ENCODE data around the gene HSDL1. TPM values are rescaled to one million over a fixed set of nuclear protein-coding genes. Genes with fewer than 3 reads are reported as not detected.

The HSDL1 gene
- total and polyA plus RNA-seq, 4 donors, result 12.6 to 41.3 (median 16.7) TPM

- DNase-seq (no peak), ATAC-seq (ENCODE audit: insufficient read depth, low FRiP score) (no peak)
- H3K9ac ChIP-seq (ENCODE audit: insufficient read depth in 1 of 2, low read length in 2 of 2), result no peak overlapping the region
- 91 to 97% methylated on average over 16 of the region's 16 CpGs for whole genome bisulfite sequencing, 2 donors
- H3K4me1 ChIP-seq (ENCODE audit: control insufficient read depth in 5 of 5, insufficient read depth in 5 of 5, low read length in 5 of 5), result no peaks in the 10 kb centered on the region
- no peak overlapping the region for H3K4me3 ChIP-seq
- TF ChIP-seq CTCF (IDR thresholded peaks at IDR 0.05; ENCODE audit: control extremely low read depth, extremely low read depth), result no peak
- H3K27ac ChIP-seq (ENCODE audit: low read depth in 1 of 2, low read length in 1 of 2), result no peak overlapping the region
- H3K36me3 ChIP-seq (ENCODE audit: control insufficient read depth in 4 of 4, insufficient read depth in 4 of 4, low read length in 4 of 4), result no peaks in the 10 kb centered on the region
- no peaks in the 10 kb centered on the region for H3K27me3 ChIP-seq (ENCODE audit: control insufficient read depth in 3 of 3, insufficient read depth in 3 of 3, low read length in 2 of 3)
- H3K9me3 ChIP-seq (ENCODE audit: control insufficient read depth in 4 of 4, insufficient read depth in 3 of 4, low read length in 3 of 4), result no peaks in the 10 kb centered on the region
Measured at GRCh38 chr16:84191466-84191865, 46.5 kb upstream of the HSDL1 start.

GRCh38 chr16:84190731-84191388, 45.9 kb upstream of the HSDL1 start, which contains the start of gene ADAD2:
Gene ADAD2, plus strand, starts transcription at chr16:84191157. Its CDS starts 74 bp downstream, at chr16:84191231.
- H3K27ac ChIP-seq (ENCODE audit: low read depth in 1 of 2, low read length in 1 of 2), result no peak within 1 kb of the TSS
- 91 to 94% methylated on average over 47 of the region's 47 CpGs for WGBS, 2 donors
- no peak within 1 kb of the TSS for H3K4me3 ChIP-seq
- H3K27me3 ChIP-seq (ENCODE audit: control insufficient read depth in 3 of 3, insufficient read depth in 3 of 3, low read length in 2 of 3), result no peaks in the 10 kb centered on the region
- TF ChIP-seq CTCF (IDR thresholded peaks at IDR 0.05; ENCODE audit: control extremely low read depth, extremely low read depth), result no peak
- H3K4me1 ChIP-seq (ENCODE audit: control insufficient read depth in 5 of 5, insufficient read depth in 5 of 5, low read length in 5 of 5), result peaks cover 0 to 4% (median 0%) of the 10 kb centered on the region in 5 donors
- H3K9ac ChIP-seq (ENCODE audit: insufficient read depth in 1 of 2, low read length in 2 of 2), result no peak within 1 kb of the TSS
- DNase-seq, result no peak
- H3K9me3 ChIP-seq (ENCODE audit: control insufficient read depth in 4 of 4, insufficient read depth in 3 of 4, low read length in 3 of 4), result no peaks in the 10 kb centered on the region
- no peaks in the 10 kb centered on the region for H3K36me3 ChIP-seq (ENCODE audit: control insufficient read depth in 4 of 4, insufficient read depth in 4 of 4, low read length in 4 of 4)
- no peak for ATAC-seq (ENCODE audit: insufficient read depth, low FRiP score)

- 2% methylated on average over 54 to 55 of the region's 55 CpGs for WGBS, 2 donors
- DNase-seq (peak; percentile 92 to 96 (median 94)), ATAC-seq (ENCODE audit: insufficient read depth, low FRiP score) (peak; percentile 97)
- H3K9me3 ChIP-seq (ENCODE audit: control insufficient read depth in 4 of 4, insufficient read depth in 3 of 4, low read length in 3 of 4), result no peaks in the 10 kb centered on the region
- H3K4me1 ChIP-seq (ENCODE audit: control insufficient read depth in 5 of 5, insufficient read depth in 5 of 5, low read length in 5 of 5), result peaks cover 0 to 12% (median 0%) of the 10 kb centered on the region in 5 donors
- peak within 1 kb of the TSS; percentile 26 to 34 for H3K9ac ChIP-seq (ENCODE audit: insufficient read depth in 1 of 2, low read length in 2 of 2)
- H3K36me3 ChIP-seq (ENCODE audit: control insufficient read depth in 4 of 4, insufficient read depth in 4 of 4, low read length in 4 of 4), result peaks cover 0 to 18% (median 11%) of the 10 kb centered on the region in 4 donors
- H3K27ac ChIP-seq (ENCODE audit: low read depth in 1 of 2, low read length in 1 of 2), result peak within 1 kb of the TSS; percentile 84 to 86
- TF ChIP-seq CTCF (IDR thresholded peaks at IDR 0.05; ENCODE audit: control extremely low read depth, extremely low read depth), result peak; percentile 87
- H3K27me3 ChIP-seq (ENCODE audit: control insufficient read depth in 3 of 3, insufficient read depth in 3 of 3, low read length in 2 of 3), result no peaks in the 10 kb centered on the region
- peak within 1 kb of the TSS; percentile 98 for H3K4me3 ChIP-seq
Measured at GRCh38 chr16:84186685-84187437, 41.9 kb upstream of the HSDL1 start, which contains the start of gene TAF1C. Gene TAF1C, minus strand, starts transcription at chr16:84187057. Its CDS starts 2,069 bp downstream, at chr16:84184988.

Data from lung (tissue), 12 donors.